Activated T-cell treated with anti-CD3 and anti-CD28 coated beads for 4 hours (primary cell): ENCODE measurements around the gene SLC7A14.

Experiments used
- DNase-seq: peaks from one replicate; pipeline ENCODE4 v3.0.0-alpha.2; 2020

The SLC7A14 gene

DNA sequence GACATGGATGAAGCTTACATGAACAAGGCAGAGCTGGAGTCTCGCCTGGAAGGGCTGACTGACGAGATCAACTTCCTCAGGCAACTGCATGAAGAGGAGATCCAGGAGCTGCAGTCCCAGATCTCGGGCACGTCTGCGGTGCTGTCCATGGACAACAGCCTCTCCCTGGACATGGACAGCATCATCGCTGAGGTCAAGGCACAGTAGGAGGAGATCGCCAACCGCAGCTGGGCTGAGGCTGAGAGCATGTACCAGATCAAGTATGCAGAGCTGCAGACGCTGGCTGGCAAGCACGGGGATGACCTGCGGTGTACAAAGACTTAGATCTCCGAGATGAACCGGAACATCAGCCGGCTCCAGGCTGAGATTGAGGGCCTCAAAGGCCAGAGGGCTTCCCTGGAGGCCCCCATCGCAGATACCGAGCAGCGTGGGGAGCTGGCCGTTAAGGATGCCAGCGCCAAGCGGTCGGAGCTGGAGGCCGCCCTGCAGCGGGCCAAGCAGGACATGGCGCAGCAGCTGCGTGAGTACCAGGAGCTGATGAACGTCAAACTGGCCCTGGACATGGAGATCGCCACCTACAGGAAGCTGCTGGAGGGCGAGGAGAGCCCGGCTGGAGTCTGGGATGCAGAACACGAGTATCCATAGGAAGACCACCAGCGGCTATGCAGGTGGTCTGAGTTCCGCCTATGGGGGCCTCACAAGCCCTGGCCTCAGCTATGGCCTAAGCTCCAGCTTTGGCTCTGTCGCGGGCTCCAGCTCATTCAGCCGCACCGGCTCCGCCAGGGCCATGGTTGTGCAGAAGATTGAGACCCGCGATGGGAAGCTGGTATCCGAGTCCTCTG, 89.6 kb downstream of the SLC7A14 start:
- DNase-seq = no peak

- DNase-seq = no peak
Measured at GRCh38 chr3:170494766-170495165, 91.1 kb downstream of the SLC7A14 start.

DNA sequence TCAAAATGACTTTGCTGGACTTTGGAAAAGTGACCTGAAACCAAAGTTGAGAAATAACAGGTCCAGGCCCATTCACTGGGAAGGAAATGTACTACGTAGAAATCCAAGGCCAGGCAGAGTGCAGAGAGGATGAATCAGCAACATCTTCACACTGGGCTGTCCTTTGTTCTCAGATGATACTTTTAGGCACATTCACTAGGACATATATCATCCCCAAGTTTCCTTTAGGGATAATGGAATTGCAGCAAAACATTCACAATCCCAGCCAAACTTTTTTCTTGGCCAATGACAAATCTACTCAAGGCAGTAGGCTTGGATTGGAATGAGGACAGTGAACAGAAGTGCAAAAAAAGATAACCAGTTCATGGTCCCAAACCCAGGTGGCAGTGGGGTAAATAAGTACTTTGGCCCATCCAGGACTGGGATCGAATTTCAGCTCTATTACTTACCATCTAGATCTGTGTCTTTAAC, 92.1 kb downstream of the SLC7A14 start:
- DNase-seq = no peak

GRCh38 chr3:170491901-170492300, 94.0 kb downstream of the SLC7A14 start:
- DNase-seq = no peak

- DNase-seq = no peak
Measured at GRCh38 chr3:170490828-170491560, 94.9 kb downstream of the SLC7A14 start.

DNA sequence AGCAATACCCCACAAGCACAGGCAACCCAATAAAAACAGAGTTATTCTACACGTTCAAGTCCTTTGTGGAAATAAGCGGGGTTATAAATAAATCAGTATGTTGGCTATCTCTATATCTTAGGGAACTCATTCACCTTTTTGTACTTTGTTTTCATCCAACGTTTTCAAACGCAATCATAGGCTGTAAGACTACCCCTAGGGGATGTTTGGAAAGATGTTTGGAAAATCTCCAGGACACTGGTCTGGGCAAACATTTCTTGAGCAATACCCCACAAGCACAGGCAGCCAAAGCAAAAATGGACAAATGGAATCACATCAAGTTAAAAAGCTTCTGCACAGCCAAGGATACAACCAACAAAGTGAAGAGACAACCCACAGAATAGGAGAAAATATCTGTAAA, 97.1 kb downstream of the SLC7A14 start:
- DNase-seq = no peak

DNA sequence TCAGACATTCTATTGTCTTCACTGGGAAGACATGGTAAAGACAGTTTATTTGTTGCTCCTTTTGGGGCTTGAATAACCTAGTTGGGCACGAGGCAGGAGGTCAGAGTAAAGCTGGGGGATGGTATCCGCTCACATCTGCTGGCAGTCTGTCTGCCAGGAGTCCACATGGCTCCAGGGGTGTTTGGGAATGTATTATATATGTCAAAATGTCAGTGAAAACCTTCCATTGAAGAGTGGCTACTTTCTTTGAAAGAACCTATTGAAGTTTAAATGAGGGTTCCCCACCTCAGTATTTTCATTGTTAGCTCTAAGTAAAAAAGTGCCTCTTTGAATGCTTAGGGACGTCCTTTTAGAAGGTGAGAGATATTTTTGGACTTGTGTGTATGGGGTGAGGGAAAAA, 98.8 kb downstream of the SLC7A14 start:
- no peak for DNase-seq

- no peak for DNase-seq
Measured at GRCh38 chr3:170486398-170486797, 99.5 kb downstream of the SLC7A14 start.

- no peak for DNase-seq
Measured at GRCh38 chr3:170485696-170486095, 100.2 kb downstream of the SLC7A14 start.

GRCh38 chr3:170485294-170485693, 100.6 kb downstream of the SLC7A14 start:
- no peak for DNase-seq

DNA sequence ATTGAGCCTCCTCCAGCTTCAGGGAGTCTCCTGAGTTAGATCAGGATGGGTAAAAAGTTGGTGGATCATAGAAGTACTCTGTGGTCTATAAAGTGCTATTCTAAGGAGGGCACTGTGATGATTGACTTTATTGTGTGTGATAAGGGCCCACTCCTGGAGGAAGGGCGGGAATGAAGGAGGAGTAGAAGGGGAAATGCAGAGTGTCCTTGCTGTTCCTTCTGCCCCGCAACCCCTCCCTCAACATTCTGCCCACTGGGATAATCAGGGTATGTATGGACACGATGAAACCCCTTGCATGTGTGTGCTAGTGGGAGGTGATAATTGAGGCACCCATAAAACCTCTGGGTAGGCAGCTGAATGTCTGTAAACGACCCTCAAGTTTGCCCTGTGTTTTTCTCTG, 101.0 kb downstream of the SLC7A14 start:
- DNase-seq = no peak

GRCh38 chr3:170483485-170484262, 102.2 kb downstream of the SLC7A14 start:
- no peak for DNase-seq

DNA sequence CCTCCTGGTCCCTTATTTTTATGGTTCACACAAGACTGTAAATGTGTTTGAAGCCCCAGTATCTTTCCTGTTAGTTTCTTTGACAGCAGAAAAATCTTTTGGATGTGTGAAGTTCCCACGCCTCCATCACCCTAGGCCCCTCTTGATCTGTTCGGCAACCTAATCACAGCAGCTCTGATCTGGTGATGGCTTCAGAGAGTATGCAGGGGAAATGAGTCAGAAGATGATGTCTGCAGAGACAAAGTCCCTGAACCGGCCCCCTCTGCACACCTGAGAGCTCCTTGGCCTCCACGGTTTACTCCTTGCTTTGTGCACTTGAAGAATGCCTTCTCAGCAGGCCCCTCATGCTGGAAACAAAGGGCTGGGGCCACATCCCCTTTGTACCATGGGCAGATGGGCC, 103.7 kb downstream of the SLC7A14 start:
- no peak for DNase-seq

DNA sequence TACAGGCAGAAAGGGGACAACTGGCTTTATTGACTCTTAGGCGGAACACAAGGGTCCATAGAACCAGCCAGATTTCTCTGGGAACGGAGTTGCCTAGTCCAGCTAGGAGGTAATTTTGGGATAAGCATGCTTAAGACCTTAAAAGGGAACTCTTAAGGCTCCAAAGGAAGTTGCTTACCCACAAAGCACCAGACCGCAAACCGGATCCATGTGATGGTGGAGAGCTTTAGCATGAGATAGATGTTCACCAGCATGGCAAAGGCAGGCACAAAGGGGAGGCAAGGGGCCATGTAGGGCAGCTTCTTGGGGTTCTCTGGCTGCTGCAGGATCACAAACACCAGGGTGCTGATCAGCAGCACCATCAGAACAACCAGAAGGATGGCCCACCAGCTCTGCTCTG, 105.8 kb downstream of the SLC7A14 start:
- DNase-seq = no peak

- DNase-seq = no peak
Measured at GRCh38 chr3:170477395-170477794, 108.5 kb downstream of the SLC7A14 start.

- no peak for DNase-seq
Measured at GRCh38 chr3:170476291-170476690, 109.6 kb downstream of the SLC7A14 start.

DNA sequence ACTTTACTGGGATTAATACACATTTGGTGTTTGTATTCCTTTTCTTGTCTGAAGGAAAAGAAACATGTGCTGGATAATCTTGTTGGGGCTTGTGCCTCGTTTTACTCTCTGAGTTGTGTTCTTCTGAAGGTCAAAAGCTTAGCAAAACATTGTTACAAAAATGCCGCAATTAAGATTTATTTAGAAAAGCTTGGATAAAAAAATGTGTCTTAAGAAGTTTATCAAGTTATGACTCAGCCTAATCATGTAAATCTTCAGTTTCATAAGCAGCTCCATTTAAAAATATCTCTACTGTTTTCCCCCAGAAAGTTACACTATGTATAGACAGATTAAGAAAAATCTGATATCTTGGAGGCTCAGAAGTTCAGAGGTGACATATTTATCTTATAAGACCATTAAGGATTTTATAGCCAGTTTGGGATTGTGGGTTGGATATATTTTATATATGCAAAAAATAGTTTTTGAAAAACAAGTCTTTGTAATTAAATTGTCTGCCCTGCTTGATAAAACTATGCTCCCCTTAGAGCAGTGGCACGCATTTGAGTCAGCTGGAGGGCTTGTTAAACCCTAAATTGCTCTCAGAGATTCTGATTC, 110.7 kb downstream of the SLC7A14 start:
- DNase-seq = no peak

GRCh38 chr3:170473358-170473757, 112.5 kb downstream of the SLC7A14 start:
- no peak for DNase-seq

GRCh38 chr3:170471149-170471548, 114.7 kb downstream of the SLC7A14 start:
- DNase-seq = no peak

DNA sequence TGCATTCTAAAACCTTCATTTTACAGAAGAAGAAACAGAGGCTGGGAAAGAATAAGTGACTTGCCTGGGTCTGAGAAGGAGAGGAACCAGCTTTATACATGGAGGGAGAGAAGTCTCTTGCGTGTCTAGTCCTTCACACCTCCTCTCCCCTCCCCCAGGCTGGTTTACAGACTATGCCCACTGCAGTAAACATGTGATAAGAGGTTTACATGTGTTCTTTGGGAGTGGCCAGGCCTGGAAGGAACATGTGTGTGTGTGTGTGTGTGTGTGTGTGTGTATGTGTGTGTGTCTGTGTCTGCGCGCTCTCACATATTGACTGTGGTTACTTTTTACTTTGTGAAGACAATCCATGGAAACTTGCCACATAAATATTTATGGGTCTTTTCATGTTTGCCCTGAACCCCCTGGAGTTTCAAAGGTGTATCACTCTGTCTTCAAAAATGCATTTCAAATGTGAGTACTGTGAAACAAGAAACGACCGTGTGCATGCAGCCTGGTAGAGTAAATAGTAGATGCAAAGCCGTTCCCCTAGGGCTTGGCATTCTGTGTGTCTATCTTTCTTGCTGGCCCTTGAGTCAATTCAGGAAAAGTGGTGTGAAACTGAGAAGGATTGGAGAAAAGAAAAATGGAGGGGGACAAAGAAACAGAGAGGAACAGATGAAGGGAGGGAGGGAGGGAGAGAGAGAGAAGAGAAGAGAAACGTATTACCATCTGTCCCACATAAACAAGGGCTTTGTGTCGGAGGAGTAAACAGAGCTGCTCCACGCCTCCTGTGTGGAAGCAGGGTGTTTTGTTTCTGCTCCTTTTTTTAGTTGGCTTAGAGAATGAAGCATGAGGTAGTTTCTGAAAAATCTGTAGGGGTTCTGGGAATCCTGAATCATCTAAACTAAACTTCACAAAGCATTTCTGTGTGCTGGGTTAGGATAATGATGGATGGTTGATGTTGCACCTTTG, 115.5 kb downstream of the SLC7A14 start:
- DNase-seq = no peak

- DNase-seq = no peak
Measured at GRCh38 chr3:170469151-170470062, 116.5 kb downstream of the SLC7A14 start.
